Lower leg skin (tissue), 4 donors: ENCODE measurements around the gene STX5. TPM values are rescaled to one million over a fixed set of nuclear protein-coding genes. Genes with fewer than 3 reads are reported as not detected.

Source experiments
- DNase-seq, 2 donors: peaks; one replicate each; pipeline ENCODE4 v3.0.0-alpha.2; 2019; ENCODE audit warnings: low spot score in 2 of 2
- H3K4me3 ChIP-seq: fragments of 200-600 bp; sonication (generic); 2 replicates; pipeline ENCODE4 v1.5.1; 2017; ENCODE audit warnings: mild to moderate bottlenecking, low read depth; ENCODE audit not compliant: poor library complexity, severe bottlenecking
- CTCF ChIP-seq, 3 donors: fragments of 450-650 bp; IDR thresholded peaks; one replicate each; pipeline ENCODE4 v1.5.1; 2016; ENCODE audit warnings: antibody characterized with exemption in 3 of 3, mild to moderate bottlenecking in 3 of 3, moderate library complexity in 2 of 3
- POLR2A ChIP-seq, 2 donors: fragments of 450-650 bp; IDR thresholded peaks; one replicate each; pipeline ENCODE4 v1.6.1; 2016 to 2017; ENCODE audit warnings: antibody characterized with exemption in 2 of 2, mild to moderate bottlenecking in 1 of 2, moderate library complexity in 1 of 2
- WGBS, 2 donors: methylation state at CpG; one replicate each; pipeline ENCODE4 v1.1.5; 2018; 5-methylcytosine and 5-hydroxymethylcytosine counted together
- intact Hi-C: fragments of 100-400 bp; cut with DNase I; formaldehyde crosslinking; loops from one replicate; pipeline ENCODE4 v1.15.0; 2023; ENCODE audit warnings: low total_unique reads
- total RNA-seq, 4 donors: library from RNA; depleted of rRNA; stranded (reverse); fragments of >200 nt; gene quantifications; one replicate each; pipeline ENCODE4 v1.1.0, GENCODE V29; 2016

STX5 gene
- total RNA-seq, 4 donors from 2014 or later = 30.0 to 47.4 (median 38.4) TPM

GRCh38 chr11:62786318-62787004, 45.4 kb downstream of the STX5 start:
- peak; percentile 85 to 98 for DNase-seq
- no peak for TF ChIP-seq POLR2A (IDR thresholded peaks at IDR 0.05)
- TF ChIP-seq CTCF (IDR thresholded peaks at IDR 0.05) = peak in 1 of 3 donors; percentile 96
- H3K4me3 ChIP-seq = peak overlapping the region; percentile 72
- 2 to 4% methylated on average over 12 to 24 of the region's 51 CpGs for WGBS, 2 donors
- intact Hi-C loops = no loop called here

DNA sequence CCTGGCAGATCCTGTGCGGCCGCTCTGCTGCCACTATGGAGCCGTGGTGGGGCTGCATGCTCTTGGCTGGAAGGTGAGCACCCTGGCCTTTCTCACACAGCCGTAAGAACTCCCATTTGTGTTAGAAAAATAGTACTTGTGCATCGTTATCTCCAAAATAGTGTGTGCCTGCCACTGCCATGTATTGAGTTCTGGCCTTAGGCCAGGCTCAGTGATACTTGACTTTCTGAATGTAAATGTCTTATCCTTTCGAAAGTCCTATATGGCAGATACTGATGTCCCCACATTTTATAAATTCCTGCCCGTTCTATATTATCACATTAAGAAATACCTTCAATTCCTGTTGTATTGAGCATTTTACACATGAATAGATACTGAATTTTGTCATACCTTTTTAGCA, 49.1 kb downstream of the STX5 start:
- DNase-seq = no peak
- intact Hi-C loops = no loop called here
- no peak overlapping the region for H3K4me3 ChIP-seq
- 93 to 94% methylated on average over 7 of the region's 7 CpGs for WGBS, 2 donors
- TF ChIP-seq CTCF (IDR thresholded peaks at IDR 0.05) (no peak), POLR2A (IDR thresholded peaks at IDR 0.05) (no peak)

DNA sequence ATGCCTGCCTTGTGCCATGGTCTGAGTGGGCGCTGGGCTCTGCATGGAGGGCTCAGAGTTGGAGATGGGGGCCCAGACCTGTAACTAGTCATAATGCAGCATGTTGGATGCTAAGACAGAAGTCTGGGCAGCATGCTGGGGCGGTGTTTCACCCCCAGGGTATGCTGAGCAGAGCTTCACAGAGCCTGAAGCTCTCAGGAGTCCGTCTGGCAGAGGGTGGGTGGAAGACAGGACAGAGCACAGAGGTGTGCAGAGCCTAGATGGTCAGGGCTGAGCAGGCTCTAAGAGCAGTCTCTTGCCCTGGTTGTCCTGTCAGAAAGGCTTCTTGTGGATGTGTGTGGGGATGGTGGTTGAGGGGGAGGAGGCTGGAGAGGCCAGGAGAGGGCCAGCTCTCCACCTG, 53.4 kb downstream of the STX5 start:
- intact Hi-C loops = no loop called here
- WGBS, 2 donors = 75 to 76% methylated on average over 3 of the region's 3 CpGs
- no peak overlapping the region for H3K4me3 ChIP-seq
- TF ChIP-seq CTCF (IDR thresholded peaks at IDR 0.05) = no peak
- DNase-seq = no peak

DNA sequence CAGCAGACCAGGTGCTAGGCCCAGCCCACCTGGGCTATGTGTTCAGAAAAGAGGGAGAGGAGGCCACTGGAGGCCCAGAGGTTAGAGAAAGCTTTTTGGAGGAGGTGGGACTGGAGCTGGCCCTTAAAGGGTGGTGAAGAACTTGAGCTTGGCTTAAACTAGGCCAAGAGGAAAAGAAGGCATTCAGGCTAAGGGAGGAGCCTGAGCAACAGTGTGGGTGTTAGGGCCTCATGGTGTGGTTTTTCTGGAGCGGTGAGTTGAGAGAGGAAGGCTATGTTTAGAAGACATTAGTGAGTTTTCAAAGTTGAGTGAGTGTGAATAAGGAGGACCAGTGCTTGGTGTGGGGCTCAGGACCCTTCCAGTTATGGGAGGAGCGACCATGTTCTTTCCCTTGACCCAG, 54.5 kb downstream of the STX5 start:
- WGBS, 2 donors = 72 to 88% methylated on average over 2 of the region's 2 CpGs
- DNase-seq = no peak
- no peak overlapping the region for H3K4me3 ChIP-seq
- TF ChIP-seq CTCF (IDR thresholded peaks at IDR 0.05) = no peak
- TF ChIP-seq POLR2A (IDR thresholded peaks at IDR 0.05) = no peak
- intact Hi-C loops = no loop called here

- H3K4me3 ChIP-seq = no peak overlapping the region
- WGBS, 2 donors = 87 to 92% methylated on average over 17 of the region's 17 CpGs
Measured at GRCh38 chr11:62775646-62776045, 56.2 kb downstream of the STX5 start.

More at GRCh38 chr11:62775646-62776045, 56.2 kb downstream of the STX5 start:
- intact Hi-C loops = no loop called here
- DNase-seq = no peak
- TF ChIP-seq POLR2A (IDR thresholded peaks at IDR 0.05) (no peak), CTCF (IDR thresholded peaks at IDR 0.05) (no peak)
